Ectodermal cell (in vitro differentiated cells): Measurements from ENCODE around the gene MEX3A.
"Not testable (repeated sequence)": the region's sequence is repeated elsewhere in the genome, so short reads cannot be mapped to it uniquely, and the experiment has no call there.

Experiments
- H3K27ac ChIP-seq: 2 replicates; pipeline ENCODE4 v1.7.0; 2013; ENCODE audit warnings: mild to moderate bottlenecking, low read depth, low read length; ENCODE audit not compliant: insufficient read depth, poor library complexity, severe bottlenecking
- H3K27me3 ChIP-seq: 2 replicates; pipeline ENCODE4 v1.7.0; 2013; ENCODE audit warnings: mild to moderate bottlenecking, low read length; ENCODE audit not compliant: insufficient read depth, control insufficient read depth, poor library complexity, severe bottlenecking
- H3K36me3 ChIP-seq: one replicate; pipeline ENCODE4 v1.7.0; 2013; ENCODE audit warnings: low read length; ENCODE audit not compliant: control insufficient read depth, insufficient read depth
- H3K4me1 ChIP-seq: one replicate; pipeline ENCODE4 v1.7.0; 2013; ENCODE audit warnings: low read length; ENCODE audit not compliant: control insufficient read depth, insufficient read depth
- H3K4me3 ChIP-seq: 2 replicates; pipeline ENCODE4 v1.7.0; 2013; ENCODE audit warnings: low read depth, low read length, control low read depth; ENCODE audit not compliant: insufficient read depth
- H3K9me3 ChIP-seq: 2 replicates; pipeline ENCODE4 v1.7.0; 2013; ENCODE audit warnings: mild to moderate bottlenecking, low read length, moderate library complexity; ENCODE audit not compliant: control insufficient read depth
- WGBS, 2 experiments: methylation state at CpG; one replicate each; pipeline ENCODE4 v1.1.7; 2013; ENCODE audit warnings: missing lambda C conversion rate in 2 of 2; 5-methylcytosine and 5-hydroxymethylcytosine counted together

Gene MEX3A

DNA sequence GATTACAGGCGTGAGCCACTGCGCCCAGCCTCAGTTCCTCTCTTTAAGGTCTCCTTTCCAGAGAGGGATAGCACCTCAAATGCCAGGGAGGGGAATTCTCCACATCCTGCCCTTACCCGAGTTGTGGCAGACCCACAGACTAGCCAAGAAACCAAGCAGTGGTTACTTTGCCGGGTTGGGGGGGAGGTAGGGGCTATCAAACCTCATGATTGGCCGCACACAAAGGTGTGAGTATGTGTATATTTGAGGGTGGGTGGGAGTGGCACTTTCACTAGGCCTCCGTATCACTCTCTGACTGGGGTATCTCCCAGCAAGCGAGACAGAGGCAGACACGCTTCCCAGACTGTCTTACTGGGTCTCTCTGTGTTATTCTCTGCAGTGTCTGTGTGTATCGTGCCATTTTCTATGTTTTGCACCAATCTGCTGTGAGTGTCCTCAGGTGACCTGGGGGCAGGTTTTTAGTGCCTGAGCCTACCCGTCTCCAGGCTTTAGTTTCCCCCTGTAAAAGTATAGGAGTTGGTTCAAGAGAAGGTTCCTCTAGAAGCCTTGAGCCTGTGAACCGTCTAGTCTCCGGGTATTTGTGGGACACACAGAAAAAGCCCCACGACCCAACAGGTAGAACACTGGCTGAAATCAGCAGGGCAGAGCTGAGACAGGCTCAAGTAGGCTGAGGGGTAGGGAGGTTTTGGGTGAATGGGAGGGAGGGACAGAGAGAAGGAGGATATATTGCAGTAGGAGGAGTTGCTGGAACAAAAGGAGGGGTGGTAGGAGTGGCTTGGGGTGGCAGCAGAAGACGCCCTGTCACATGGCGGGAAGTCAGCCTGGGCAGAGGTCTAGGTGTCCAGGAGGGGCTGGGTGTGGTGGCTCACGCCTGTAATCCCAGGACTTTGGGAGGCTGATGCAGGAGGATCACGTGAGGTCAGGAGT, 42.6 kb upstream of the MEX3A start:
- H3K27ac ChIP-seq, result no peak overlapping the region
- no peaks in the 10 kb centered on the region for H3K36me3 ChIP-seq
- H3K4me3 ChIP-seq, result no peak overlapping the region
- H3K27me3 ChIP-seq, result no peaks in the 10 kb centered on the region
- peaks cover 46% of the 10 kb centered on the region for H3K4me1 ChIP-seq
- 88 to 91% methylated on average over 17 of the region's 17 CpGs for WGBS, 2 experiments
- H3K9me3 ChIP-seq, result no peaks in the 10 kb centered on the region

DNA sequence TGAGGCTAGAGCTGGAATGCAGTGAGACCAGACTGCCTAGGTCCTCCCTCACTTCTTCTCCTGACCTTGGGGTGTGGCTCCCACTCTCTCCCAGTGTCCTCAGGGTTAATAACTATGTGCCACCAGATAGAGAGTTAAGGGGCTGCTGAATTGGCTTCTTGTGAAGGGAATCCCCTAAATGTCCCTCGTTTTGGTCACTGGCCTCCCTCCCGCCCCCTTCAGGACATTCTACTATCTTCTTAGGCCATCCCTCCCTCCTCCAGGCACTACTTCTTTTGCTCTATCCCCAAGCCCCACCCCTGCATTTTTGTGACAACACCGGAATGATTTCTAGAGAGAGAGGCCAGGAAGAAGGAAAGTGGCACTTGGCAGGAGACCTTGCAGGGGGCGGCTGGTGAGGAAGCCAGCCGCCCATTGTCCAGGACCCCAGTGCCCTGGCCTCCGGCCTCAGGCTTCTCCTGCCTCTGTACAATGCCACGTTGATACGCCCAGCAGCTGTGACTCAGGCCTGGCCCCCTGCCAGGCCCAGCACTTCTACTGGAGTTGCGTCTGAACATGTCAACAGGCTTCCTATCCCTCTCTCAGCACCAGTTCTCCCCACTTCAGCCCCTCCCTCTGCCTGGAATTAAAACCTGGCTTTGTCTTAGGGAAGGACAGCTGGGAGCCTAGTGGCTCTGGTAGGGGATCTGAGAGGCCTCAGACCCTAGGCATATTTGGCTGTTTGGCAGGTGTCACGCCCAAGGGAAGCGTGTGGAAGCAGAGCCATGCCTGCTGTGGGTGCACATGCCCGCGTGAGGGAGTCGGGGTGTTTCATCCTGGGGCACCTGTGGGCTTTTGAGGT, 41.3 kb upstream of the MEX3A start:
- Histone ChIP-seq H3K36me3 (no peaks in the 10 kb centered on the region), H3K4me3 (no peak overlapping the region), H3K27ac (peak overlapping the region; percentile 67), H3K27me3 (no peaks in the 10 kb centered on the region), H3K4me1 (peaks cover 38% of the 10 kb centered on the region), H3K9me3 (no peaks in the 10 kb centered on the region)
- WGBS, 2 experiments, result 29 to 31% methylated on average over 14 of the region's 14 CpGs

DNA sequence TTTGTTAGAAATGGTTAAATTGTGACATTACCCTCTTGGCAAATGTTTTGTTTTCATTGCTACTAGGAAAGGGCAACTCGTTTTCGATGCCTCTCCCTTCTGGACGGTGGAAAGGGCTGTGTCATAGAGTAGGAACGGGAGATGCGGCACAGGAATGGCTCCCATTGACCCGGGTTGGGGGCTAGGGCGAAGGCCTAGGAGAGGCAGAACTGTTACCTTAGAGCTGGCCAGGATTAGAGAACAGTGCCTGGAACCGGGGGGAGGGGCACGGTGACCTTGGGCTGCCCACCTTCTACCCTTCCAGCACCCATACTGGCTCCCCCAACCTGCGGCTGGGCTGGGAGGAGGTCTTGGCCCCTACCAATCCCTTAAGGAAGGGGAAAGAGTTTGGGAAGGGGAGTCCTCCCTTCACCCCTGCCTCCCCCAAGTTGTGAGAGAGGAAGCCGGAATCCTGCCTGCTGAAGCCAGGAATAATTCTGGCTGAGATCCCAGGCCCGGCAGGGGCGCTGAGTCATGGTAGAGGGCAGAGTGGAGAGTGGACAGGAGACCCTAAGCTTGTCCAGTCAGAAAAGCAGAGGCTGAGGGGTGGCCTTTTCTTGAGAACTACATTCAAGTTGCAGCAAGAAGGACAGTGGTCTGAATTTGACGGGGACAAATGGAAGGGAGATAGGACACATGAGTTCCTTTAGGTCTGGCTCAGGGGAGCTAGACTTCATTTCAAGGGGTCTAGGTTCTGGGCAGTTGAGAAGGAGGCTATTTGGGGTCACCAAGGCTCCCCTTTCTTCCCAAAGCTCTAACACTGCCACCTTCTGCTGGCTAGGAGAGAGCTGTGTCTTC, 40.5 kb upstream of the MEX3A start:
- peaks cover 38% of the 10 kb centered on the region for H3K4me1 ChIP-seq
- H3K4me3 ChIP-seq, result no peak overlapping the region

DNA sequence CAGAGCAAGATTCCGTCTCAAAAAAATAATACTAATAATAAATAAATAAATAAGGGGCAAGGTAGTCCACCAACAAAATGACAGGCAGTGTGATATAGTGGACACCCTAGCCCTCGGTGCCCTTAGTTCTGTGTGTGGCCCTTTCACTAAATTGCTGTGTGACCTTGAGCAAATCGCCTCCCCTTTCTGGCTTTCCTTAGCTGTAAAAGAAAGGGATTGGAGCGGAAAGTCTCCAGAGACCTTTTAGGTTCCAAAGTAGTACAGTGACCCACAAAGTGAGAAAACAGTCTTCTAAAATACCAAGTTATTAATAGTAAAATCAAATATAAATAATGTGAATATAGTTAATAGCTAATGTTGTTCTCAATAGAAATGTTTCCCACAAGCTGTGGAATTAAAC, 39.8 kb upstream of the MEX3A start:
- WGBS, 2 experiments, result 87 to 100% methylated on average over 3 to 4 of the region's 4 CpGs
- no peak overlapping the region for H3K27ac ChIP-seq
- no peak overlapping the region for H3K4me3 ChIP-seq
- H3K4me1 ChIP-seq, result peaks cover 38% of the 10 kb centered on the region
- no peaks in the 10 kb centered on the region for H3K9me3 ChIP-seq
- no peaks in the 10 kb centered on the region for H3K27me3 ChIP-seq
- no peaks in the 10 kb centered on the region for H3K36me3 ChIP-seq

More for the DNA sequence above, 40.5 kb upstream of the MEX3A start:
- Histone ChIP-seq H3K27me3 (no peaks in the 10 kb centered on the region), H3K27ac (peak overlapping the region; percentile 67), H3K9me3 (no peaks in the 10 kb centered on the region), H3K36me3 (no peaks in the 10 kb centered on the region)
- 64 to 70% methylated on average over 14 of the region's 14 CpGs for WGBS, 2 experiments

DNA sequence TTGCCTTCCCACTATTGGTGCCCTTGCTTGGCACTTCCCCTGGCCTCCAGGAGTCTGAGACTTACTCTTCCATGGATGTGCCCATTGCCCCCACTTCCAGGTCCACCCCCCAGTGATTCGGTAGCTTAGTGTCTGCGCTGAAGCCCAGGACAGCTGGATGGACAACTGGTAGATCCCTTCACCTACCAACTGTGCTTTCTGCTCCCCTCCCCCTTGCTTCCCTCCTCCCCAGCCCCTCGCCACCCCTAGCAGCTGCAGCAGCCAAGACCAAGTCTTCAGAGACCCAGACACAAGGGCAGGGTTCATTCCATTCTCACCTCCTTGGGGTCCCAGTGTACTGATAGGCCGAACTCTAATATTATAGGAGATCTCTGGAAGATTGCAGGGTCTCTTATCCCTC, 39.2 kb upstream of the MEX3A start:
- 85 to 86% methylated on average over 4 of the region's 4 CpGs for WGBS, 2 experiments

DNA sequence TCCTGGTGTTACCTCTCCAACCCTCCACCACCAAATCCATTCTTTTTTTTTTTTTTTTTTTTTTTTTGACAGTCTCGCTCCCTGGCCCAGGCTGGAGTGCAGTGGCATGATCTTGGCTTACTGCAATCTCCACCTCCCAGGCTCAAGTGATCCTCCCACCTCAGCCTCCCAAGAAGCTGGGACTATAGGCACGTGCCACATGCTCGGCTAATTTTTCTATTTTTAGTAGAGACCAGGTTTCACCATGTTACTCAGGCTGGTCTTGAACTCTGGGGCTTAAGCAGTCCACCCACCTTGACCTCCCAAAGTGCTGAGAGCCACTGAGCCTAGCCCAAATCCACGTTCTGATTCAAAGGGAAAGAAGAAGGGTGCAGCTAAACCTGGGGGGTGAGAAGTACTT, 38.7 kb upstream of the MEX3A start:
- peaks cover 32% of the 10 kb centered on the region for H3K4me1 ChIP-seq
- not testable (repeated sequence) for H3K27ac ChIP-seq, H3K27me3 ChIP-seq, H3K9me3 ChIP-seq, H3K36me3 ChIP-seq, H3K4me3 ChIP-seq
- WGBS, 2 experiments, result 70 to 79% methylated on average over 4 of the region's 4 CpGs

More for the DNA sequence above, 39.2 kb upstream of the MEX3A start:
- H3K4me1 ChIP-seq, result peaks cover 37% of the 10 kb centered on the region
- H3K36me3 ChIP-seq, result no peaks in the 10 kb centered on the region
- no peaks in the 10 kb centered on the region for H3K9me3 ChIP-seq
- no peaks in the 10 kb centered on the region for H3K27me3 ChIP-seq
- H3K27ac ChIP-seq, result no peak overlapping the region
- no peak overlapping the region for H3K4me3 ChIP-seq

DNA sequence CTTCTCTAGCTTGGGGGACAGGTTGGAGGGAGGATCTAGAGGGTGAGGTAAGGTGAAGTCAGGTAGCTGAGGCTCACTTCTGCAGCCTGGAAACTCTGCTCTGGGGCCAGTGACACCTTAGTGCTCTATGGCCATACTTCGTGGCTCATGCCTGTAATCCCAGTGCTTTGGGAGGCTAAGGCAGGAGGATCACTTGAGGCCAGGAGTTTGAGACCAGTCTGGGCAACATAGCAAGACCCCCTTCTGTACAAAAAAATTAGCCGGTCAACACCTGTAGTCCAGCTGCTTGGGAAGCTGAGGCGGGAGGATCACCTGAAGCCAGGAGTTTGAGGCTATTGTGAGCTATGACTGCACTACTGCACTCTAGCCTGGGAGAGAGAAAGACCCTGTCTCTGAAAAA, 38.1 kb upstream of the MEX3A start:
- H3K4me1 ChIP-seq, result peaks cover 35% of the 10 kb centered on the region

DNA sequence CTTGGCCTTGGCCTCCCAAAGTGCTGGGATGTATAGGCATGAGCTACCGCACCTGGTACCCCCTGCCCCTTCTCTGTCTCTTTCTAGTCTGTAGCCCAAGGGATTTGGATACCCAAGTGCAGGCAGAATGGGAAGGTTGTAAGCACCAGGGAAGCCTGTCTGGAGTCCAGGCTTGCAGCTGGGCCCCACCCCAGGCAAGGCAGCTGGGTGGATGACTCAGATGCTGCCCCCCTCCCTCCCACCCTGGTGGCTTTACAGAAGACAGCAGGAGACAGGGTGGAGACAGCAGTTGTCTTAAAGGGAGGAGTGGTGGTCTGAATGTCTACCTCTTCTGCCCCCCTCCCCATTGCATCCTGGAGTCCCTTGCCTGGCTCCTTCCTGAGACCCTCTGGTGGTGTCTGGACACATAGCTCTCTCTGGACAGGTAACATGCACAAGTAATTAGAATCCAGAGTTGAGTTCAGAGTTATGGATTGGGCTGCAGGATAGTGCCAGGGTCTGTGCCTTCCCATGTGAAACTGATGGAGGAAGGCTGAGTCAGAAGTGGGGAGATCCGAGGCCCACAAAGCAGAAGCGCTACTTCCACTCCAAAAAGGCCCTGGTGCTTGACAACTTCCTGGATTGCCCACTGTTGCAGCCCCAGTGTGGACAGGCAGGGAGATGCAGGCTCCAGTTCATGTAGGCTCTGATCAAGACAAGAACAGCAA, 37.4 kb upstream of the MEX3A start:
- no peaks in the 10 kb centered on the region for H3K9me3 ChIP-seq
- no peaks in the 10 kb centered on the region for H3K36me3 ChIP-seq
- 94 to 95% methylated on average over 3 of the region's 3 CpGs for WGBS, 2 experiments
- H3K27ac ChIP-seq, result no peak overlapping the region
- no peak overlapping the region for H3K4me3 ChIP-seq
- H3K27me3 ChIP-seq, result peaks cover 11% of the 10 kb centered on the region
- peaks cover 36% of the 10 kb centered on the region for H3K4me1 ChIP-seq

More for the DNA sequence above, 38.1 kb upstream of the MEX3A start:
- WGBS, 2 experiments, result 93 to 94% methylated on average over 3 of the region's 3 CpGs
- Histone ChIP-seq H3K9me3 (no peaks in the 10 kb centered on the region), H3K36me3 (no peaks in the 10 kb centered on the region), H3K4me3 (no peak overlapping the region), H3K27ac (no peak overlapping the region), H3K27me3 (peaks cover 4% of the 10 kb centered on the region)

DNA sequence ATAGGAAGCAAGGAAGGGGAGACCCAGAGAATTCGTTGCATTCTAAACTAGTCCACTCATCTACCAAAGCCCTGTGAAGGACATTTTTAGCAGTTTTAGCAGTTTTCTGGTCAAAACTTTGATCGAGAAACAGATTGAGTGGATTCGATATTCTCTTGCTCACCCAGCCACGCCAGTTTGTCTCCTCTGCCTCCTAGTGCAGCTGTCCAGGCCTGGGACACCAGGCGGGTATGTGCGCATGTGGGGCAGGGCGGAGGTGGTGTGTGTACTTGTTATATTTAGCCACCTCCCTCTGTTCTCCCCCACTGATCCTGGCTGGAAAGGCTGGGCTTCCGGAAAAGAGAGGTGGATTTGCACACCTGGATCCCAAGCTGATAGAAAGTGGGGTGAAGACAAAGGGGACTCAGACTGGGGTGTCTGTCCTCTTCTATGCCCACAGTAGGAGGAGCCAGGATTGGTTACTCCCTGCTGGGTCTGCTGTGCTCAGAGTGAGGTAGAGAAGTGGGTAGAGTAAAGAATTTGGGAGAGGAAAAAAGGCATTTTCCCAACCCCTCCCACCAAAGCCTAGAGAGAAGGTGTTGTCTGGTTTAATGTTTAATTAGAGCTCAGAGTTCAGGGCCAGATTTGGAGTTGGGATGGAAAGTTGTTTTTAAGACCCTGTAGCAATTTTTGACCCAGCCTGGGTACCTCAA, 36.1 kb upstream of the MEX3A start:
- Histone ChIP-seq H3K27me3 (peaks cover 12% of the 10 kb centered on the region), H3K36me3 (no peaks in the 10 kb centered on the region), H3K9me3 (no peaks in the 10 kb centered on the region), H3K4me1 (peaks cover 36% of the 10 kb centered on the region), H3K27ac (no peak overlapping the region), H3K4me3 (no peak overlapping the region)
- WGBS, 2 experiments, result 91 to 94% methylated on average over 8 of the region's 8 CpGs
